HTERT RPE-1 (cell line): Measurements from ENCODE around the gene STIP1.

ENCODE experiments used
- in situ Hi-C: fragments of 300-500 bp; cut with MboI; formaldehyde crosslinking; loops from 4 replicates; pipeline ENCODE4 v1.14.3; 2020; ENCODE audit warnings: low sequenced_read_pairs

Gene STIP1

GRCh38 chr11:64220271-64220670, 34.3 kb downstream of the STIP1 start:
- in situ Hi-C loops: no loop called here

- in situ Hi-C loops: no loop called here
Observed at GRCh38 chr11:64220798-64221197, 34.8 kb downstream of the STIP1 start.

GRCh38 chr11:64222651-64223000, 36.7 kb downstream of the STIP1 start:
- in situ Hi-C loops: no loop called here

- in situ Hi-C loops: no loop called here
Observed at GRCh38 chr11:64223001-64223651, 37.2 kb downstream of the STIP1 start.

- in situ Hi-C loops: no loop called here
Observed at GRCh38 chr11:64224151-64224890, 38.4 kb downstream of the STIP1 start.

GRCh38 chr11:64224891-64225607, 39.1 kb downstream of the STIP1 start:
- in situ Hi-C loops: no loop called here

GRCh38 chr11:64225608-64226506, 39.9 kb downstream of the STIP1 start, which contains the start of the genes NUDT22 and TRPT1:
NUDT22 (plus strand) TSS chr11:64226274; CDS start chr11:64226653, 379 bp downstream.
TRPT1 (minus strand) TSS chr11:64226186; CDS start chr11:64225860, 326 bp downstream.
- in situ Hi-C loops: no loop called here

GRCh38 chr11:64226507-64227051, 40.6 kb downstream of the STIP1 start:
- in situ Hi-C loops: no loop called here

- in situ Hi-C loops: no loop called here
Observed at GRCh38 chr11:64227405-64227956, 41.5 kb downstream of the STIP1 start.

GRCh38 chr11:64229090-64229743, 43.2 kb downstream of the STIP1 start:
- in situ Hi-C loops: no loop called here

GRCh38 chr11:64229744-64230170, 43.8 kb downstream of the STIP1 start:
- in situ Hi-C loops: no loop called here

GRCh38 chr11:64230171-64230984, 44.4 kb downstream of the STIP1 start, which contains the start of gene DNAJC4:
DNAJC4 (plus strand) TSS chr11:64230548; CDS start chr11:64230855, 307 bp downstream.
- in situ Hi-C loops: no loop called here

GRCh38 chr11:64230985-64231365, 45.0 kb downstream of the STIP1 start:
- in situ Hi-C loops: no loop called here

GRCh38 chr11:64231546-64231945, 45.6 kb downstream of the STIP1 start:
- in situ Hi-C loops: no loop called here

GRCh38 chr11:64232182-64232966, 46.4 kb downstream of the STIP1 start:
- in situ Hi-C loops: no loop called here

GRCh38 chr11:64232967-64233315, 47.0 kb downstream of the STIP1 start:
- in situ Hi-C loops: no loop called here

GRCh38 chr11:64233913-64234586, 48.1 kb downstream of the STIP1 start, which contains the start of gene VEGFB:
VEGFB (plus strand) TSS chr11:64234584; CDS start chr11:64234834, 250 bp downstream.
- in situ Hi-C loops: no loop called here
